Epithelial cell of prostate (primary cell): ENCODE data around the gene TGFBR3.

Experiments
- DNase-seq: peaks from one replicate; pipeline ENCODE4 v3.0.0-alpha.2; 2011; ENCODE audit warnings: low read depth, low spot score
- H3K27ac ChIP-seq: fragments of 450-650 bp; 2 replicates; pipeline ENCODE4 v1.5.1; 2017; ENCODE audit warnings: mild to moderate bottlenecking

The TGFBR3 gene

DNA sequence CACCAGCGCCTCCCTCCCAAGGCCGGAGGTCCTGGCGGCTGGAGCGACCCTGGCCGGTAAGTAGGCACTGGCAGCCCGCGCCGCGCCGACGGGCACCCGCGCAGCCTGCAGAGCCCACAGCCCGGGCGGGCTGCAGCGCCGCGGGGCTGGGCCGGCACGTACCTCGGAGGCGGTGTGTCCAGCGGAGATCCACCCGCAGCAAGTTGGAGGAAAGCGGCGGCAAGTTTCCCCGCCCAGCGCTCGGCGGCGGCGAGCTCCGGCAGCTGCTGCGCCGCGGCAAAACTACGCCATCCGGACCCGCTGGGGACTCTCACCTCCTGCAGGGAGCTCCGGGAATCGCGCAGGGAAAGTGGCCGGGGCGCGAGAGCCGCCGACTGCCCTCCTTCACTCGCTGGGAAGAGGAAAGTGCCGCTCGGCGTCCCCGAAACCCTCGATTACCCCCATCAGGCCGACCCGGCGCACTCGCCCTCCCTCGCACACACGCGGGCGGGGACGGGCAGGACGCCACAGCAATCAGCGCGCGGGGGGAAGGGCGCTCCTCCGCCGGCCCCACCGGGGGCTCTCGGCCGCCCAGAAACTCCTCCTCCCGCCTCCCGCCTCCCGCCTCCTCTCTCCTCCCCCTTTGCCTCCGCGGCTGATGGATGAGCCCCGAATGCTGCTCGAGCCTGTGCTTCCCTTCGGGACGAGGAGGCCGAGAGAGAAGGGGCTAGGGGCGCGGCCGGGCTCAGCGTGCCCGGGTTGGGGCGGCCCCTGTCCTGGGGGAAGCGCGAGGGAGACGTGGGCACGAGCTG lies at the start of gene TGFBR3:
Gene TGFBR3 (minus strand): TSS at position 436 of the 791 bp plus-strand sequence. CDS start 24,620 bp downstream, outside the sequence.
- H3K27ac ChIP-seq, result no peak within 1 kb of the TSS
- DNase-seq, result no peak

DNA sequence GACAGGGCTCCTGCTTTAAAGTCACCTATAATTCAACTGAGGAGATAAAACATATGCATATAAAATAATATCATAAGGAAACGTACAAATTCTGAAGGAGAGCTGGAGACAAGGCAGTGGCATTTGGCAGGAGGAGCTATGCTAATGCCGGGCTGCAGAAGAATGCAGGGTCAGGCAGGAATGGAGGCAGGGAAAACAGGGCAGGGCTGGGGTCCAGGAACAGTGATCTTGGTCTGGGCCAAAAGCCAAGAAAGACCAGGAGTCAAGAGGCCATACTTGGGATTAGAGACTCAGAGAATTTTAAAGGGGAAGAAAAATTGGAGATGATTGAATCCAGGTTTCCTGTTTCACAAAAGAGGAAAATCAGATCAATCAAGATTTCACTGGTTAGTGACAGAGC lies 43.3 kb upstream of the TGFBR3 start:
- H3K27ac ChIP-seq, result no peak overlapping the region
- DNase-seq, result no peak

DNA sequence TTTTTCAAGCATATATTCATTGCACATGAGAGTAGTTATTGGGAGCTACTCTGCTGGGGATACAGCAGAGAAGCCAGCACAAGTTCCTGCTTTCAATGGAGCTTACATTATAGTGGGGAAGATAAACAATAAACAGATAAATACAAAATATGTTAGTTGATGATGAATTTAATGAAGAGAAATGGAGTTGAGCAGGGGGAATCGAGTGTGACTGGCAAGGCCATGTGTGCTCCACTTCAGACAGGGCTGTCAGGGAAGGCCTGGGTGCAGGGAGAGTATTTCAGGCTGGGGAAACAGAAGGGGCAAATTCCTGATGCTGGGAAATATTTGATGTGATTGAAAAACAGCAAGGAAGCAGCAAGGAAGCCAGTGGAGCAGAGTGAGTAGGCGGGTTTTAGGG lies 42.1 kb upstream of the TGFBR3 start:
- H3K27ac ChIP-seq, result no peak overlapping the region
- no peak for DNase-seq

DNA sequence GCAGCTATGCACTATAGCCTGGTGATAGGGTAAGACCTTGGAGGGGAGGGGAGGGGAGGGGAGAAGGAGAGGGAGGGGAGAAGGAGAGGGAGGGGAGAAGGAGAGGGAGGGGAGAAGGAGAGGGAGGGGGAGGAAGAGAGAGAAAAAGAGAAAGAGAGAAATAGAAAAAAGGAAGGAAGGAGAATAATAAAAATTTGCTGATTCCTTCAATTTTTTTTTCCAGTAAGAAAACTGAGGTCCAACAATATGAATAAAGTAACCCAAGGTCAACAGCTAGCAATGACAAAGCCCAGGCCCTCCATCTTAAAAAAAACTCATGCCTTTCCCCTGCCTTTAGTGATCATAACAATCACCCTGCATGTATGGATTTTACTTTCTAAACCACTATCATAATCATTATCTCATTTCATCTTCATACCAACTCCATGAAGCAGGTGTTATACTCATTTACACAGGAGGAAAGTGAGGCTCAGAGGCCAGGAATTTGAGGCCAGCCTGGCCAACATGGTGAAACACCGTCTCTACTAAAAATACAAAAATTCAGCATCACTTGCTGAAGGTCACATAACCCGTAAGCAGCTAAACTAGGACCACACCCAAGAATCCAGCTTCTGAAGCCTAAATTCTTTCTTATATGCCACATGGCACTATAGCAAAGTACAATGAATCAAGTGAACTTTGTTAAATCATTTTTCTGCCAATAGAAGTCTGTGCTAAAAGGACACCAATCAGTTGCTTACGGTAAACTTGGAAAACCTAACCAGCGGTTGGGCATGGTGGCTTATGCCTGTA lies 39.9 kb upstream of the TGFBR3 start:
- DNase-seq, result no peak
- no peak overlapping the region for H3K27ac ChIP-seq

DNA sequence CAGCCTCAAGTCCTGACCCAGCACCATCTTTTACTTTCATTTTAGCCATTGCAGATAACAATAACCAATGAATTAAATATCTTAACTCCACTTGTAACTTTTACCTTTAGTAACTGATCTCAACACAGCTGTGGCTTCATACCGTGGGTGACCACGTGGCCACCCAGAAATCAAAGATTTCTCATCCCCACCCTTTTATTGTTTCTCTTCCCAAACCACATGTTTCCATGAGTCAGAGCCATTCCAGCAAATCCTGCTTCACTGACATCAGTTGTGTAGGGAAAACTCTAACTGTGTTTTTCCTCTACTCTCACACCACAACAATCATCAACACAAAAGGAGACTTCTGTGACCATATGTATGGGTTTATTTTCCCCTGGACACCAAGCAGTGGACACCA lies 38.2 kb upstream of the TGFBR3 start:
- no peak overlapping the region for H3K27ac ChIP-seq
- DNase-seq, result no peak

DNA sequence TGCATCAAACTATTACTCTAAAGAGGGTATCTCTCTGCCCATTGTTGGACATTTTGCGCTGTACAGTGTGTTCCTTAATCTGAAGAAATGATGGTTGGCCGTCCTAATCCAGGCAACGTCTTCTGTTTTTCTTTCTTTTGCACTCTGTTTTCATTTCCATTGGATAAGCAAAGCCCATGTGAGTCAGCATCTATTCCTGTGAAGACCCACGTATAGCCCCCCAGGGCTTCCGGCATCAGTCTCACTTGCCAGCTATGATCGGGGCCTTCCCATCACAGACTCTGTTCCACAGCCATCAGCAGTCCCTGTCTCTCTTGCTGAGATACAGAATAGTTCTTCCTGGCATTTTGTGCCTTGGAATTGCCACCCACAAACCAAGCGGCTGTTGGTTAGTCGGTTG lies 34.0 kb upstream of the TGFBR3 start:
- no peak for DNase-seq
- no peak overlapping the region for H3K27ac ChIP-seq

DNA sequence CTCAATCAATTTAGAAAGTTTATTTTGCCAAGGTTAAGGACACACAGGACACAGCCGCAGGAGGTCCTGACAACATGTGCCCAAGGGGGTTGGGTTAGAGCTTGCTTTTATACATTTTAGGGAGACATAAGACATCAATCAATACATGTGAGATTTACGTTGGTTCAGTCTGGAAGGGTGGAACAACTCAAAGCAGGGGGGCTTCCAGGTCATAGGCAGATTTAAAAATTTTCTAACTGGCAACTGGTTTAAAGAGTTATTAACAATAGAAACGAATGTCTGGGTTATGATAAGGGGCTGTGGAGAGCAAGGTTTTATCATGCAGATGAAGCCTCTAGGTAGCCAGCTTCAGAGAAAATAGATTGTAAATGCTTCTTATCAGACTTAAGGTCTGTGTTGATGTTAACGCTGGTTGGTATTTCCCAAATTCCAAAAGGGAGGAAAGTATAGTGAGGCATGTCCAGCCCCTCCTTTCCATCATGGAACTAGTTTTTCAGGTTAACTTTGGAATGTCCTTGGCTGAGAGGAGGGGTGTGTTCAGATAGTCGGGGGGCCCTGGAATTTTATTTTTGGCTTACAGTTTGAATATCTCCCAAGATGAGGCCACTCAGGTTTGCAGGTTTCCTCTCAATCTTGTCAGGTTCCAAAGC lies 31.0 kb upstream of the TGFBR3 start:
- DNase-seq, result no peak
- no peak overlapping the region for H3K27ac ChIP-seq

DNA sequence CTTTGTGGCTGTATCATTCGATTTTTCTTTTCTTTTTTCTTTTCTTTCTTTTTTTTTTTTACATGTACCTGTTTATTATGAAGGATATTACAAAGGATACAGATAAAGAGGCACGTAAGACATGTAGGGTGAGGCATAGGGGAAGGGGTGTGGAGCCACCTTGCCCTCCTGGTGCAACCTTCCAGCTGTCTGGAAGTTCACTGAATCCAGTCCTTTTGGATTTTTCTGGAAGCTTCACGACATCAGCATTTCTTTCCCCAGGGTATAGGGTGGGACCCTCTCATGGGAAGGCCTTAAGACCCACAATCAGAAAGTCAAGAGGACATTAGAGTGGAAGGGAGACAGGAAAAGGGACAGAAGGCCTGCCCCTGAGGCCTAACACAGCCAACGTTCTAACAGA lies 30.1 kb upstream of the TGFBR3 start:
- no peak for DNase-seq

DNA sequence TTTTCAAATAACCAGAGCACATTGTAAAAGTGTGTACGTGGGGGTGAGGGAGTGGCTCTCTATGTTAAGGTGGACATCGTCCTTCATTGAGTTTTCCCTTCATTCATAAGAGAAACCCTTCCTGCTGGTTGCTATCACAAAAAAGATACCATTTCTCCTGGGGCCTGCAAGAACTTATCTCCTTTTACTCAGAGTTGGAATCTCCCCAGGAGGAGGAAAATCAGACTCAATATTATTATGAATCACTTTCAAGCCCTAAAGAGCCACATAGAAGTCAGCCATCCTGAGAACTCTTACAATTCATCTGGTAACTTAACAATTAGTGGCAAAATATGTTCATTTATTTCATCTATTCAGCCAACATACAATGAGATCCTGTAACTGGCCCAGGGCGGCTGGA lies 27.1 kb upstream of the TGFBR3 start:
- no peak overlapping the region for H3K27ac ChIP-seq
- DNase-seq, result no peak

More for the DNA sequence above, 30.1 kb upstream of the TGFBR3 start:
- H3K27ac ChIP-seq, result no peak overlapping the region

DNA sequence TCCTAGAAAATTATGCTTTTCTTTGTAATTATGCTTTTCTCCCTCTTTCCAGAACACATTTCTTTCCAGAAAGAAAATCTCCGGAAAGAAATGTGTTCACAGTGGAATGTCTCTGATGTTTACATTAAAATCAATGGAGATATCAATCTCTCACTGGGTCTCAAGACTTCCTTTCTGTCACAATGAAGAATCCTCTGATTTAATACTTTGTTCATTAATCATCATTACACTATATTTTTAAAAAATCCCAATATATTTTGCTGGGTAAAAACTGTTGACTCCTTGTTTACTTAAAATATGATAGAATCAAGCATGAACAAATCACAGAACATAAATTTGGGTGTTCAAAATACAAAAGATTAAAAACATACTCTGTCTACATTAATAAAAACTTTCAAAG lies 26.3 kb upstream of the TGFBR3 start:
- no peak for DNase-seq
- H3K27ac ChIP-seq, result no peak overlapping the region

DNA sequence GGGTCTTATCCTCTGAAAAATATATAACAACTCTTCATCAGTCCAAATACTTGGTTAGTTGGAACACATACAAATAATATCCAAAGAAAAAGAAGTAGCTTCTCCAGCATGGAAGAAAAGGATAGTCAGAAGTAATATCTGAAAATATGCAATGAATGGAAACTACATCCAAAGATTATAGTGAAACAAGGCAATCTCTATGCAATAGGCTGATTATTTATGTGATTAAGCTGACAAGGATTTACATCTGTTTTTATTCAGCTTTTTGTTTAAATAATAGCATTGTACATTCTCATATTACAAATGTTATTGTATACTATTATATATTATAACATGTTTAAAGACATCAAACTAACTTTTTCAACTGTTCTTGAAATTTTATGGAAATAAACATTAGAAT lies 15.3 kb upstream of the TGFBR3 start:
- H3K27ac ChIP-seq, result no peak overlapping the region
- no peak for DNase-seq

DNA sequence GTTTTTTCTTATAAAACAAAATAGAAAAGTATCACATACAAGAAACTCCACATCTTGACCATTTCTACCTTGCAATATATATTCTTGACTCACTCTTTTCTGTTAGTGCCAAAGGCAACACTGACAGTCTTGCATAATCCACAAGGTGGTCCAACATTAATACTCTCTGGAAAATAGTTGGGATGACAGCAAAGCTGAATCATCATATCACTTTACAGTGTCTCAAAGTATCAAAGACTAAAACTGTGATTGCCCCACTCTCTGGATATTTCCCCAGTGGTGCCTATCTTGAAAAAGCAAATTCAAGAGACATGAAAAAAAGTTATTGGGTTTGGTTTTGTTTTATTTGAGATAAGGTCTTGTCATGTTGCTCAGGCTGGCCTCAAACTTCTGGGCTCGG lies 14.6 kb upstream of the TGFBR3 start:
- no peak for DNase-seq
- H3K27ac ChIP-seq, result no peak overlapping the region

DNA sequence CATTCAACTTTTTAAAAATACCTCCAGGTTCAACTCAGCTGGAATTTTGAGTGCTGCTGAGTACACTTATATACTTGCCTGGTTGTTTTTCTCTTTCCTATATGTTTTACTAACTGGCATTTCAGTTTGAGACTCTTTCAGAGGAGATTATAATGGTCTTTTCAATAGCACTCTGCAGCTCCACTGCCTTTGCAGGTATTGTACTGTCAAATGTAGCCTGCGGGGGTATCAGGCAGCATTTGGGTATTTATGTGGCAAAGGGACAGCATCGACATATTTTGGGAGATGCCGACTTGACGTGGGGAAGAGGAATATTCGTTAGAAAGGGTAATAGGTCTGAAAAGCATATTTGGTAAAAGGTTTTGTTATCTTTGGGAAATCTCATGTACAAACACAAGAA lies 11.1 kb upstream of the TGFBR3 start:
- no peak overlapping the region for H3K27ac ChIP-seq
- DNase-seq, result no peak

DNA sequence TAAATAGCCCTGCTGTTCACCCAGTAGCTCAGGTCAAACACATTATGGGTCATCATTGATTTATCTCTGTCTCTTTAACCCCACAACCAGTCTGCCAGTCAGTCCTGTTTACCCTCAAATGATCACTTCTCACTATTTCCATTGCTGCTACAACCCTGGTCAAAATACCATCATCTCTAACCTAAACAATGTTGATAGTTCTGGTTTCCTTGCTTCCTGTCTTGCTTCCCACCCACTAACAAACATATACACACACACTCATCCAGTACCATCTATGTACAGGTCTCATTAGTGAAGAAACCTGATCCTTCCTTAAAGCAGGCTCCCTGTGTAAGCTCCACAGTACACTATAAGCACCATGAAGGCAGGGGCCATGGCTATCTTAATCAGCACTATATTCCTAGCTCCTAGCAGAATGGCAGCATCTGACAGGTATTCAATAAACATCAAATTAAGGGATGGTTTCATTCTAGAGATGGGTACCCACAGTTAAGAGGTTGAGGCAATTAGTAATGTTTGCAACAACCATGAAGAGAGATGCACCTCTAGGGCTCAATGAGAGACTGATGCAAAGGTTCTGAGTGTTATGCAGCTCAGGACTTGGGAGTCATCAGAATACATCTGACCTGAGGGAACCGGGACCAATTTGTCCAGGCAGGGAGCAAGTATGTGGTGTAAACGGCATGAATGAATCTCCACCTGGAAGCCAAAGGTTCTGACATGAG lies 10.0 kb upstream of the TGFBR3 start:
- H3K27ac ChIP-seq, result no peak overlapping the region
- no peak for DNase-seq

DNA sequence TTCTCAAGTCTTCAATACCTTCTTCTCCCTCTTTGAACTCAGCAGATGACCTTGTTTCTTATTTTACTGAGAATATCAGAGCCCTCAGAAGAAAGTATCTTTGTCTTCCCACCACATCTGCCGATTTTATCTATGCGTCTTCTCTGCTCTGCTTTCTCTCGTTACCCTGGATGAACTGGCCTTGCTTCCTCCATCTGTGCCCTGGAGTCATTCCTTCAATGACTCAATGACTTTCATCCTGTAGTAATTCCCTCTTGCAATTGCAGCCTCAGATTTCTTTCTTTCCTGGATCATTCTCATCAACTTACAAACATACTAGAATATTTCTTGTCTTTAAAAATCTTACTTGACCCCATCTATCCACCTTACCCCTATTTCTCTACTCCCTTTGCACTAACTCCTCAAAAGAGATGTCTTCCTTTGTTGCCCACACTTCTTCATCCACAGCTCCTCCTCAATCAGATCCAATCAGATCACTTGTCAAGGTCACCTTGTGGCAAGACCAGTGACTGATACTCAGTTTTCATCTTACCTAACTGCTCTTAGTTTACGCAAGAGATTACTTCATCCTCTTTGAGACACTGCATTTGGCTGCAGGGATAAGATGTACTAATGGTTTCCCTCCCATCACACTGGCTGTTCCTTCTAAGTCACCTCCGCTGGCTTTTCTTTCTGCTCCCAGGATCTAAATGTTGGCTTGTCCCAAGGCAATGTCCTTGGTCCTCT lies 8.2 kb upstream of the TGFBR3 start:
- no peak for DNase-seq

DNA sequence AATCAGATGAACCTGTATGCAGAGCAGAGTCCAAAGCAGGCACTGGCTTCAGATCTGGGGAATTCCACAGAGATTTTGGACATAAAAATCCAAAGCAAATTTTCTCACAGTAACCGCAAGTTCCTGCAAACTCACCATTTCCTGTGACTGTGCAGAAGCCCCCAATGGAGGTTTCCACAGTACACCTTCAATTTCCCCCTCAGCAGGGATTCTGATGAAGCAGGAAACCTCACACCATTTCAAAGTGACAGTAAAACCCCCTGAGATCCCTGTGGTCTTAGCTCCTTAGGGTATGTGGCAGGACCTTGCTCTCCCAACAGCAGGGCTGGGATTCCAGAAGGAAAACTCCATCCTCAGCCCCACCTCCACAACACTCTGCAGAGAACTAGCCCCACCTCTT lies 6.0 kb upstream of the TGFBR3 start:
- DNase-seq, result no peak

More for the DNA sequence above, 8.2 kb upstream of the TGFBR3 start:
- H3K27ac ChIP-seq, result no peak overlapping the region

DNA sequence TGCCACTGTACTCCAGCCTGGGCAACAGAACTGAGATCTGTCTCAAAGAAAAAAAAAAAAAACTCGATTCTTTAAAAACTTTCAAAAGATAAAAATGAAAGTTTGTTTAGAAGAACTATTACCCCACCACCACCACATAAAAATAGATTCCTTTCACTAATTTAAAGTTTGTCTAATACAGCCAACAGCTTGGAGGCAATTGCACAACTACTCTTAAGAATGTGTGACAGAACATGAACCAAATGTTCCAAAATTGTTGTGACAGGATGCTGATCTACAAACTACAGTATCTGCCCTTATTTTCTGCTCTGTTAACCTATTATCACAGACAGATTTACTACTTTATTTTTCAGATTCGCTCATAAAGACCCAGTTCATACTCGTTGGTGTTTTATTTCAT lies 5.5 kb upstream of the TGFBR3 start:
- H3K27ac ChIP-seq, result no peak overlapping the region

More for the DNA sequence above, 6.0 kb upstream of the TGFBR3 start:
- H3K27ac ChIP-seq, result no peak overlapping the region

DNA sequence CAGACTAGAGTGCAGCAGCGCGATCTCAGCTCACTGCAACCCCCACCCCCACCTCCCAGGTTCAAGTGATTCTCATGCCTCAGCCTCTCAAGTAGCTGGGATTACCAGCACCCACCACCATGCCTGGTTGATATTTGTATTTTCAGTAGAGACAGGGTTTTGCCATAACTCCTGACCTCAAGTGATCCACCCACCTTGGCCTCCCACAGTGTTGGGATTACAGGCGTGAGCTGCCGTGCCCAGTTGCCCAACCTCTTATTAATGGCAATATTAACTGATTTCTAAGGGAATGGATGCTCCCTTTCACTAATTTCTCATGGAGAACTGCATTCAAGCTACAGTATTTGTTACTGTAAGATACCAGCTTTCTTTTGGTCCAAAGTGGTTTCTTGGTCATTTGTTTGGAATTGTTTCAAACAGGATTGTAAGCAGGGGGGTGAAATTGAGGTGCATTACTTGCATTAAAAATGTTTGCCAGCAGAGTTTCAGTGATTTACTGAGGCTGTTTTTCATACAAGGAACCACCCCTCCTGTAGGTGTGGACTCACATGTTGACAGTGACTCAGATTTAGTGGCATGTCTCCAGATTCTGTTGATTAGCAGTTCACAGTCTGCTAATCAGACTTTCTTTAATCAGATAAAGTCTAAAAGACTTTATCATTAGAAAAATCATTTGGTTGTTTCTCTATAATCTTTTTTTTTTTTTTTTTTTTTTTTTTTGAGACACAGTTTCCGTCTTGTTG lies 3.9 kb upstream of the TGFBR3 start:
- peak; percentile 75 for DNase-seq
- no peak overlapping the region for H3K27ac ChIP-seq

More for the DNA sequence above, 5.5 kb upstream of the TGFBR3 start:
- no peak for DNase-seq

DNA sequence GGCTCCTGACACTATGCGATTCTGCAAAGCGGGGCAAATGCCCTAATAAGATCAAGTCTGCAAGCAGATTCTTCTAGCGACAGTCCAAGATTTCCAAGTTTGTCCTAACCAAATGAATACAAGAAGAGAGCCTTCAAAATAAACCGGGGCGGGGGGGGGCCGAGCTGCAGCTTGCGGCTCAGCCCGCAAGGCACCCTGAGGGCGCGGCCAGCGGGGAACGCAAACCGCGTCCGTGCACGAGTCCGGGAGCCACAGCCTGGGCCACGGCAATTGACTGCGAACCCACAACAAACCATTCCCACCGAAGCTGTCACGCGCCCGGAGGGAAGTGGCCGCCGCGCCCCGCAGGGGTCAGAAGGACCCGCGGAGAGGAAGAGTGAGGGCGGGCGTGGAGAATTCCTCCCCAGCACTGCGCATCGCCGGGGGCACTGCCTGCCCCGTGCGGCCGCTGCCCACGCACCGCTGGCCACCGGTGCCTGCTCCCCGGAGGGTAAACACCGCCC lies 687 bp downstream of the TGFBR3 start:
- no peak overlapping the region for H3K27ac ChIP-seq
- no peak for DNase-seq
